SK-N-SH treated with all-trans-retinoic acid at 6 μM for 48 hours (cell line): ENCODE measurements around the gene PPL.
"Not testable (repeated sequence)": the region's sequence is repeated elsewhere in the genome, so short reads cannot be mapped to it uniquely, and the experiment has no call there.

ENCODE experiments used
- ATAC-seq: fragments of 200-7000 bp; cut with Tn5 transposase; 3 replicates; pipeline ENCODE4 v1.9.1; 2020; ENCODE audit warnings: mild to moderate bottlenecking, moderate library complexity
- ARNTL ChIP-seq: fragments of 450-650 bp; formaldehyde crosslinking; IDR thresholded peaks from 2 replicates; pipeline ENCODE4 v1.5.0; 2020; ENCODE audit warnings: low read depth, mild to moderate bottlenecking, moderate library complexity, borderline replicate concordance
- BACH2 ChIP-seq: fragments of 250-450 bp; sonication (Bioruptor Pico); IDR thresholded peaks from 2 replicates; pipeline ENCODE4 v1.9.0; 2021; ENCODE audit warnings: mild to moderate bottlenecking, borderline replicate concordance
- CREB5 ChIP-seq: fragments of 250-450 bp; sonication (Bioruptor Pico); IDR thresholded peaks from 2 replicates; pipeline ENCODE4 v1.5.1; 2020; ENCODE audit warnings: low read depth, mild to moderate bottlenecking, moderate library complexity
- CSDC2 ChIP-seq: fragments of 250-450 bp; sonication (Bioruptor Pico); IDR thresholded peaks from 2 replicates; pipeline ENCODE4 v1.5.0; 2020; ENCODE audit warnings: mild to moderate bottlenecking, moderate library complexity
- ESRRG ChIP-seq: fragments of 250-450 bp; sonication (Bioruptor Pico); IDR thresholded peaks from 2 replicates; pipeline ENCODE4 v1.6.1; 2021; ENCODE audit warnings: mild to moderate bottlenecking
- GLIS3 ChIP-seq: fragments of 250-450 bp; sonication (Bioruptor Pico); IDR thresholded peaks from 2 replicates; pipeline ENCODE4 v1.5.0; 2020; ENCODE audit warnings: mild to moderate bottlenecking, moderate library complexity
- ISL1 ChIP-seq: fragments of 250-450 bp; sonication (Bioruptor Pico); IDR thresholded peaks from 2 replicates; pipeline ENCODE4 v2.1.2; 2022; ENCODE audit warnings: mild to moderate bottlenecking, moderate library complexity
- OSR1 ChIP-seq: fragments of 250-450 bp; sonication (Bioruptor Pico); IDR thresholded peaks from 2 replicates; pipeline ENCODE4 v1.8.0; 2022; ENCODE audit warnings: moderate library complexity, mild to moderate bottlenecking, inconsistent platforms
- PATZ1 ChIP-seq: fragments of 250-450 bp; sonication (Bioruptor Pico); IDR thresholded peaks from 2 replicates; pipeline ENCODE4 v1.8.0; 2020; ENCODE audit warnings: mild to moderate bottlenecking, moderate library complexity, borderline replicate concordance
- PPARA ChIP-seq: fragments of 250-450 bp; sonication (Bioruptor Pico); IDR thresholded peaks from 2 replicates; pipeline ENCODE4 v1.5.0; 2020; ENCODE audit warnings: mild to moderate bottlenecking, borderline replicate concordance
- RARB ChIP-seq: fragments of 250-450 bp; sonication (Bioruptor Pico); IDR thresholded peaks from 2 replicates; pipeline ENCODE4 v1.8.0; 2021; ENCODE audit warnings: mild to moderate bottlenecking, moderate library complexity
- SNAI2 ChIP-seq: fragments of 250-450 bp; sonication (Bioruptor Pico); IDR thresholded peaks from 2 replicates; pipeline ENCODE4 v1.5.0; 2020; ENCODE audit warnings: mild to moderate bottlenecking, moderate library complexity
- TCF4 ChIP-seq: fragments of 250-450 bp; sonication (Bioruptor Pico); IDR thresholded peaks from 2 replicates; pipeline ENCODE4 v1.8.0; 2021; ENCODE audit warnings: mild to moderate bottlenecking, moderate library complexity, borderline replicate concordance
- TOX ChIP-seq: fragments of 250-450 bp; sonication (Bioruptor Pico); IDR thresholded peaks from 2 replicates; pipeline ENCODE4 v1.8.0; 2021; ENCODE audit warnings: mild to moderate bottlenecking, moderate library complexity, borderline replicate concordance
- ZC3H10 ChIP-seq: fragments of 250-450 bp; sonication (Bioruptor Pico); IDR thresholded peaks from 2 replicates; pipeline ENCODE4 v1.5.1; 2021; ENCODE audit warnings: mild to moderate bottlenecking, moderate library complexity
- ZFP3 ChIP-seq: fragments of 250-450 bp; sonication (Bioruptor Pico); IDR thresholded peaks from 2 replicates; pipeline ENCODE4 v1.5.0; 2020; ENCODE audit warnings: mild to moderate bottlenecking, moderate library complexity
- ZFP30 ChIP-seq: fragments of 450-650 bp; formaldehyde crosslinking; IDR thresholded peaks from 2 replicates; pipeline ENCODE4 v1.5.0; 2022; ENCODE audit warnings: mild to moderate bottlenecking, moderate library complexity
- ZNF565 ChIP-seq: fragments of 450-650 bp; formaldehyde crosslinking; conservative IDR thresholded peaks from 2 replicates; pipeline ENCODE4 v1.5.0; 2020; ENCODE audit warnings: low read depth, mild to moderate bottlenecking, moderate library complexity
- ZNF70 ChIP-seq: fragments of 450-650 bp; formaldehyde crosslinking; IDR thresholded peaks from 2 replicates; pipeline ENCODE4 v1.5.0; 2020; ENCODE audit warnings: mild to moderate bottlenecking, moderate library complexity
- ZNF8 ChIP-seq: fragments of 450-650 bp; formaldehyde crosslinking; IDR thresholded peaks from 2 replicates; pipeline ENCODE4 v1.5.0; 2020; ENCODE audit warnings: mild to moderate bottlenecking, moderate library complexity
- TF ChIP-seq, protein P1 (sequence below): fragments of 250-450 bp; sonication (Bioruptor Pico); IDR thresholded peaks from 2 replicates; pipeline ENCODE4 v1.8.0; 2021; ENCODE audit warnings: low read depth, mild to moderate bottlenecking, moderate library complexity, borderline replicate concordance
- TF ChIP-seq, protein P2 (sequence below): fragments of 250-450 bp; sonication (Bioruptor Pico); IDR thresholded peaks from 2 replicates; pipeline ENCODE4 v1.5.0; 2020; ENCODE audit warnings: mild to moderate bottlenecking, moderate library complexity
- TF ChIP-seq, protein P3 (sequence below): fragments of 250-450 bp; sonication (Bioruptor Pico); IDR thresholded peaks from 2 replicates; pipeline ENCODE4 v1.5.1; 2021; ENCODE audit warnings: mild to moderate bottlenecking, moderate library complexity

Gene PPL

GRCh38 chr16:4970010-4970409, 33.1 kb upstream of the PPL start:
- TF ChIP-seq ZNF565 (CRISPR knock-in tag) (no peak), PPARA (CRISPR knock-in tag) (no peak), TOX (CRISPR knock-in tag) (no peak), CREB5 (CRISPR knock-in tag) (no peak), GLIS3 (CRISPR knock-in tag) (no peak), ZFP30 (no peak), ESRRG (CRISPR knock-in tag) (no peak), CSDC2 (CRISPR knock-in tag) (no peak), TCF4 (CRISPR knock-in tag) (no peak), ZNF70 (CRISPR knock-in tag) (no peak), ZNF8 (CRISPR knock-in tag) (no peak), ISL1 (CRISPR knock-in tag) (no peak), OSR1 (CRISPR knock-in tag) (no peak), RARB (CRISPR knock-in tag) (no peak), ARNTL (no peak), PATZ1 (CRISPR knock-in tag) (no peak), ZFP3 (CRISPR knock-in tag) (no peak), BACH2 (CRISPR knock-in tag) (no peak)
- TF ChIP-seq, protein P1, sequence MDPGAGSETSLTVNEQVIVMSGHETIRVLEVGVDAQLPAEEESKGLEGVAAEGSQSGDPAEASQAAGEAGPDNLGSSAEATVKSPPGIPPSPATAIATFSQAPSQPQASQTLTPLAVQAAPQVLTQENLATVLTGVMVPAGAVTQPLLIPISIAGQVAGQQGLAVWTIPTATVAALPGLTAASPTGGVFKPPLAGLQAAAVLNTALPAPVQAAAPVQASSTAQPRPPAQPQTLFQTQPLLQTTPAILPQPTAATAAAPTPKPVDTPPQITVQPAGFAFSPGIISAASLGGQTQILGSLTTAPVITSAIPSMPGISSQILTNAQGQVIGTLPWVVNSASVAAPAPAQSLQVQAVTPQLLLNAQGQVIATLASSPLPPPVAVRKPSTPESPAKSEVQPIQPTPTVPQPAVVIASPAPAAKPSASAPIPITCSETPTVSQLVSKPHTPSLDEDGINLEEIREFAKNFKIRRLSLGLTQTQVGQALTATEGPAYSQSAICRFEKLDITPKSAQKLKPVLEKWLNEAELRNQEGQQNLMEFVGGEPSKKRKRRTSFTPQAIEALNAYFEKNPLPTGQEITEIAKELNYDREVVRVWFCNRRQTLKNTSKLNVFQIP (CRISPR knock-in tag): no peak
- TF ChIP-seq, protein P2, sequence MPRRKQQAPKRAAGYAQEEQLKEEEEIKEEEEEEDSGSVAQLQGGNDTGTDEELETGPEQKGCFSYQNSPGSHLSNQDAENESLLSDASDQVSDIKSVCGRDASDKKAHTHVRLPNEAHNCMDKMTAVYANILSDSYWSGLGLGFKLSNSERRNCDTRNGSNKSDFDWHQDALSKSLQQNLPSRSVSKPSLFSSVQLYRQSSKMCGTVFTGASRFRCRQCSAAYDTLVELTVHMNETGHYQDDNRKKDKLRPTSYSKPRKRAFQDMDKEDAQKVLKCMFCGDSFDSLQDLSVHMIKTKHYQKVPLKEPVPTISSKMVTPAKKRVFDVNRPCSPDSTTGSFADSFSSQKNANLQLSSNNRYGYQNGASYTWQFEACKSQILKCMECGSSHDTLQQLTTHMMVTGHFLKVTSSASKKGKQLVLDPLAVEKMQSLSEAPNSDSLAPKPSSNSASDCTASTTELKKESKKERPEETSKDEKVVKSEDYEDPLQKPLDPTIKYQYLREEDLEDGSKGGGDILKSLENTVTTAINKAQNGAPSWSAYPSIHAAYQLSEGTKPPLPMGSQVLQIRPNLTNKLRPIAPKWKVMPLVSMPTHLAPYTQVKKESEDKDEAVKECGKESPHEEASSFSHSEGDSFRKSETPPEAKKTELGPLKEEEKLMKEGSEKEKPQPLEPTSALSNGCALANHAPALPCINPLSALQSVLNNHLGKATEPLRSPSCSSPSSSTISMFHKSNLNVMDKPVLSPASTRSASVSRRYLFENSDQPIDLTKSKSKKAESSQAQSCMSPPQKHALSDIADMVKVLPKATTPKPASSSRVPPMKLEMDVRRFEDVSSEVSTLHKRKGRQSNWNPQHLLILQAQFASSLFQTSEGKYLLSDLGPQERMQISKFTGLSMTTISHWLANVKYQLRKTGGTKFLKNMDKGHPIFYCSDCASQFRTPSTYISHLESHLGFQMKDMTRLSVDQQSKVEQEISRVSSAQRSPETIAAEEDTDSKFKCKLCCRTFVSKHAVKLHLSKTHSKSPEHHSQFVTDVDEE (CRISPR knock-in tag): no peak
- ATAC-seq: no peak

DNA sequence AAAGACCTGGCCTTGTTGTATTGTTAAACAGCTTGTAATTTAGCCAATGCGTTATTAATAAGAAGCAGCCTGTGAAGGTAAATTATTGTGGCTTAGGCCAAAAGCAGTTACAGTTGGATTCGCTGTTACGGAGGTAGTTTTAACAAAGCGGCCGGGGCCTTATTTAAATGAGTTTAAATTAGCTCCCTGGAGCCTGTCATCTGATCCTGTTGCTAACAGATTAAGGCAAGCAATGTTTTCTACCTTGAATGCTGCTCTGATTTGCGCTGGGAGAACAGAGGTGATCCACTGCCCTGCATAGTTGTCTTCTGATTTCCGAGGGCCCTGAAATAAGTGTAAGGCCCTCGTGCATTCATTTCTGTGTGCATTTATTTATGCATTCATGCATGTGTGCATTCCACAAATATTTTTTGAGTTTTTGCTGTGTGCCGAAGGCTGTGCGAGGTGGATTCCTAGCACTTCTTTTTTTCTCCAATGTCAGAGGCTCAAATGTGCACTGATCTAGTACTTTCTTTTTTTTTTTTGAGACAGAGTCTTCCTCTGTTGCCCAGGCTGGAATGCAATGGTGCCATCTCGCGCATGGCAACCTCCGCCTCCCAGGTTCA, 32.0 kb upstream of the PPL start:
- TF ChIP-seq RARB (CRISPR knock-in tag): no peak
- TF ChIP-seq PPARA (CRISPR knock-in tag): no peak
- no peak for TF ChIP-seq OSR1 (CRISPR knock-in tag)
- TF ChIP-seq, protein P1 (CRISPR knock-in tag): no peak
- no peak for TF ChIP-seq GLIS3 (CRISPR knock-in tag)
- TF ChIP-seq ESRRG (CRISPR knock-in tag): no peak
- TF ChIP-seq PATZ1 (CRISPR knock-in tag): no peak
- TF ChIP-seq ZFP3 (CRISPR knock-in tag): no peak
- TF ChIP-seq, protein P3, sequence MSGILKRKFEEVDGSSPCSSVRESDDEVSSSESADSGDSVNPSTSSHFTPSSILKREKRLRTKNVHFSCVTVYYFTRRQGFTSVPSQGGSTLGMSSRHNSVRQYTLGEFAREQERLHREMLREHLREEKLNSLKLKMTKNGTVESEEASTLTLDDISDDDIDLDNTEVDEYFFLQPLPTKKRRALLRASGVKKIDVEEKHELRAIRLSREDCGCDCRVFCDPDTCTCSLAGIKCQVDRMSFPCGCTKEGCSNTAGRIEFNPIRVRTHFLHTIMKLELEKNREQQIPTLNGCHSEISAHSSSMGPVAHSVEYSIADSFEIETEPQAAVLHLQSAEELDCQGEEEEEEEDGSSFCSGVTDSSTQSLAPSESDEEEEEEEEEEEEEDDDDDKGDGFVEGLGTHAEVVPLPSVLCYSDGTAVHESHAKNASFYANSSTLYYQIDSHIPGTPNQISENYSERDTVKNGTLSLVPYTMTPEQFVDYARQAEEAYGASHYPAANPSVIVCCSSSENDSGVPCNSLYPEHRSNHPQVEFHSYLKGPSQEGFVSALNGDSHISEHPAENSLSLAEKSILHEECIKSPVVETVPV (CRISPR knock-in tag): no peak
- TF ChIP-seq ZNF70 (CRISPR knock-in tag): no peak
- no peak for TF ChIP-seq ISL1 (CRISPR knock-in tag)
- no peak for TF ChIP-seq ARNTL
- no peak for TF ChIP-seq ZNF8 (CRISPR knock-in tag)
- TF ChIP-seq SNAI2 (CRISPR knock-in tag): no peak
- TF ChIP-seq ZNF565 (CRISPR knock-in tag): no peak
- TF ChIP-seq ZC3H10 (CRISPR knock-in tag): no peak
- TF ChIP-seq ZFP30: no peak
- ATAC-seq: no peak

DNA sequence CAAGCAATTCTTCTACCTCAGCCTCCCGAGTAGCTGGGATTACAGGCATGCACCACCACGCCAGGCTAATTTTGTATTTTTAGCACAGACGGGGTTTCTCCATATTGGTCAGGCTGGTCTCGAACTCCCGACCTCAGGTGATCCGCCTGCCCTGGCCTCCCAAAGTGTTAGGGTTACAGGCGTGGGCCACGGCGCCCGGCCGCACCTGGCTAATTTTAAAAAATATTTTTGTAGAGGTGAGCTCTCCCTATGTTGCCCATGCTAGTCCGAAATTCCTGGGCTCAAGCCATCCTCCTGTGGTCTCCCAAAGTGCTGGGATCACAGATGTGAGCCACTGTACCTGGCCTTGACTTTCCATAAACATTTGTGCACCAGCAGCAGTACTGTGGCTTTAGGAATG, 31.3 kb upstream of the PPL start:
- not testable (repeated sequence) for ATAC-seq
